ENCODE results near the gene DDX1.

DNA sequence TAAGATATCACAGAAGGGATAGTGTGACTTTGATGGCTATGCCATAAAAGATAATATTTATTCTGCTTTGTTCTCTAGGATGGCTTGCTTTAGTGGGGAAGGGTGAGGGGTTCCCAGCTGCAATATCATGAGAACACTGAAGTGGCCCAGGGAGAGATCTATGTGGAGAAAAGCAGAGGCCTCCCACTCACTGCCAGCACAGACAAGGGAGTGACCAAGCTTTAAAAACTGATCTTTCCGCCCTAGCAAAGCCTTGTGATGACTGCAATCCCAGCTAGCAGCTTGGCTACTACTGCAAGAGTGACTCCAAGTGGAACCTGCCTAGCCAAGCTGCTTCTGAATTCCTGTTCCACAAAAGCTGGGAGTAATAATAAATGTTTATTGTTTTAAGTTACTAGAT, 7.8 kb upstream of the DDX1 start:
- TF ChIP-seq, protein P1, sequence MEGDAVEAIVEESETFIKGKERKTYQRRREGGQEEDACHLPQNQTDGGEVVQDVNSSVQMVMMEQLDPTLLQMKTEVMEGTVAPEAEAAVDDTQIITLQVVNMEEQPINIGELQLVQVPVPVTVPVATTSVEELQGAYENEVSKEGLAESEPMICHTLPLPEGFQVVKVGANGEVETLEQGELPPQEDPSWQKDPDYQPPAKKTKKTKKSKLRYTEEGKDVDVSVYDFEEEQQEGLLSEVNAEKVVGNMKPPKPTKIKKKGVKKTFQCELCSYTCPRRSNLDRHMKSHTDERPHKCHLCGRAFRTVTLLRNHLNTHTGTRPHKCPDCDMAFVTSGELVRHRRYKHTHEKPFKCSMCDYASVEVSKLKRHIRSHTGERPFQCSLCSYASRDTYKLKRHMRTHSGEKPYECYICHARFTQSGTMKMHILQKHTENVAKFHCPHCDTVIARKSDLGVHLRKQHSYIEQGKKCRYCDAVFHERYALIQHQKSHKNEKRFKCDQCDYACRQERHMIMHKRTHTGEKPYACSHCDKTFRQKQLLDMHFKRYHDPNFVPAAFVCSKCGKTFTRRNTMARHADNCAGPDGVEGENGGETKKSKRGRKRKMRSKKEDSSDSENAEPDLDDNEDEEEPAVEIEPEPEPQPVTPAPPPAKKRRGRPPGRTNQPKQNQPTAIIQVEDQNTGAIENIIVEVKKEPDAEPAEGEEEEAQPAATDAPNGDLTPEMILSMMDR (IDR thresholded peaks at IDR 0.05): no peak
- TF ChIP-seq POLR2AphosphoS5 (IDR thresholded peaks at IDR 0.05): no peak

Data from esophagus muscularis mucosa (tissue), 3 donors.